Endodermal cell (in vitro differentiated cells): ENCODE measurements around the gene RARRES2. TPM values are rescaled to one million over a fixed set of nuclear protein-coding genes. Genes with fewer than 3 reads are reported as not detected.

Experiments used
- DNase-seq: peaks from one replicate; pipeline ENCODE4 v3.0.0-alpha.2; 2017
- H3K27ac ChIP-seq: 2 replicates; pipeline ENCODE4 v1.5.1; 2013; ENCODE audit warnings: mild to moderate bottlenecking, low read depth, low read length, moderate library complexity
- H3K27me3 ChIP-seq: 2 replicates; pipeline ENCODE4 v1.6.1; 2013; ENCODE audit warnings: mild to moderate bottlenecking, low read length, moderate library complexity; ENCODE audit not compliant: insufficient read depth, control insufficient read depth, poor library complexity, severe bottlenecking
- H3K36me3 ChIP-seq: 2 replicates; pipeline ENCODE4 v1.7.0; 2013; ENCODE audit warnings: mild to moderate bottlenecking, low read length, moderate library complexity; ENCODE audit not compliant: control insufficient read depth, insufficient read depth
- H3K4me1 ChIP-seq: one replicate; pipeline ENCODE4 v1.7.0; 2013; ENCODE audit warnings: low read length; ENCODE audit not compliant: control insufficient read depth, insufficient read depth
- H3K4me3 ChIP-seq: 2 replicates; pipeline ENCODE4 v1.5.1; 2013; ENCODE audit warnings: mild to moderate bottlenecking, low read length, moderate library complexity
- H3K9ac ChIP-seq: 2 replicates; pipeline ENCODE4 v1.6.1; 2013; ENCODE audit warnings: mild to moderate bottlenecking, low read length, moderate library complexity; ENCODE audit not compliant: poor library complexity, severe bottlenecking; ENCODE audit errors: extremely low read depth
- H3K9me3 ChIP-seq: 2 replicates; pipeline ENCODE4 v1.6.1; 2013; ENCODE audit warnings: mild to moderate bottlenecking, low read length, moderate library complexity; ENCODE audit not compliant: control insufficient read depth
- H3K27ac Mint-ChIP-seq: 2 replicates; pipeline ENCODE4 v1.8.0; 2020; ENCODE audit warnings: mixed read lengths
- H3K27me3 Mint-ChIP-seq: 2 replicates; pipeline ENCODE4 v1.8.0; 2021; ENCODE audit warnings: mild to moderate bottlenecking, mixed read lengths; ENCODE audit not compliant: insufficient read depth
- H3K36me3 Mint-ChIP-seq: 2 replicates; pipeline ENCODE4 v1.8.0; 2020; ENCODE audit warnings: low read depth, mixed read lengths
- H3K4me1 Mint-ChIP-seq: 2 replicates; pipeline ENCODE4 v1.8.0; 2020; ENCODE audit warnings: mixed read lengths
- H3K4me3 Mint-ChIP-seq: 2 replicates; pipeline ENCODE4 v1.8.0; 2020; ENCODE audit warnings: mild to moderate bottlenecking, moderate library complexity, mixed read lengths
- H3K9me3 Mint-ChIP-seq: 2 replicates; pipeline ENCODE4 v1.8.0; 2020; ENCODE audit warnings: mild to moderate bottlenecking, mixed read lengths
- CTCF ChIP-seq: fragments of 200-600 bp; sonication (generic); conservative IDR thresholded peaks from 2 replicates; pipeline ENCODE4 v1.5.0; 2021; ENCODE audit warnings: antibody characterized with exemption, mild to moderate bottlenecking
- WGBS, 2 experiments: methylation state at CpG; one replicate each; pipeline versions ENCODE4 v1.1.5 to v1.1.7; 2013; ENCODE audit warnings: missing lambda C conversion rate in 2 of 2, mixed read lengths in 1 of 2; ENCODE audit not compliant: insufficient coverage in 1 of 2, insufficient read length in 1 of 2; 5-methylcytosine and 5-hydroxymethylcytosine counted together
- total RNA-seq, 2 donors: library from RNA; stranded (reverse); fragmentation: NEBNext Ultra II Directional in 1 of 2; extraction: Animal tissue kit (Norgen Biotek cat#: 25700) in 1 of 2; gene quantifications; 2 replicates in 1 of 2; 3 replicates in 1 of 2; pipeline ENCODE4 v1.2.1, GENCODE V29; 2021

Gene RARRES2
- total RNA-seq, 2 donors from 2014 or later: 32.2 to 48.2 TPM

GRCh38 chr7:150381096-150381495 lies 39.7 kb upstream of the RARRES2 start:
- Histone ChIP-seq H3K27ac (no peak overlapping the region), H3K27me3 (no peaks in the 10 kb centered on the region), H3K4me3 (peak overlapping the region; percentile 92), H3K36me3 (no peaks in the 10 kb centered on the region), H3K4me1 (peaks cover 14% of the 10 kb centered on the region), H3K9ac (no peak overlapping the region), H3K9me3 (no peaks in the 10 kb centered on the region)
- peak overlapping the region; percentile 93 for H3K4me3 Mint-ChIP-seq
- no peaks in the 10 kb centered on the region for H3K9me3 Mint-ChIP-seq
- H3K36me3 Mint-ChIP-seq: peaks cover 2% of the 10 kb centered on the region
- TF ChIP-seq CTCF: no peak
- peak; percentile 53 for DNase-seq
- no peaks in the 10 kb centered on the region for H3K27me3 Mint-ChIP-seq
- 77 to 94% methylated on average over 6 to 9 of the region's 9 CpGs for WGBS, 2 experiments
- H3K27ac Mint-ChIP-seq: no peak overlapping the region
- H3K4me1 Mint-ChIP-seq: peaks cover 64% of the 10 kb centered on the region

- Histone ChIP-seq H3K36me3 (no peaks in the 10 kb centered on the region), H3K4me1 (peaks cover 14% of the 10 kb centered on the region), H3K4me3 (peak overlapping the region; percentile 92), H3K27ac (peak overlapping the region; percentile 96), H3K27me3 (no peaks in the 10 kb centered on the region), H3K9me3 (no peaks in the 10 kb centered on the region), H3K9ac (peak overlapping the region; percentile 49)
- WGBS, 2 experiments: 76 to 80% methylated on average over 10 to 11 of the region's 11 CpGs
- peak overlapping the region; percentile 93 for H3K4me3 Mint-ChIP-seq
- no peak for TF ChIP-seq CTCF
- H3K27ac Mint-ChIP-seq: peak overlapping the region; percentile 45
- H3K36me3 Mint-ChIP-seq: peaks cover under 1% of the 10 kb centered on the region
- H3K9me3 Mint-ChIP-seq: no peaks in the 10 kb centered on the region
- no peaks in the 10 kb centered on the region for H3K27me3 Mint-ChIP-seq
- DNase-seq: no peak
- H3K4me1 Mint-ChIP-seq: peaks cover 65% of the 10 kb centered on the region
Observed at GRCh38 chr7:150380463-150380862, 39.0 kb upstream of the RARRES2 start.

GRCh38 chr7:150379441-150380379 lies 38.3 kb upstream of the RARRES2 start:
- Histone ChIP-seq H3K4me1 (peaks cover 14% of the 10 kb centered on the region), H3K36me3 (no peaks in the 10 kb centered on the region), H3K4me3 (peak overlapping the region; percentile 92), H3K27ac (peak overlapping the region; percentile 96), H3K9ac (peak overlapping the region; percentile 49), H3K9me3 (no peaks in the 10 kb centered on the region), H3K27me3 (no peaks in the 10 kb centered on the region)
- no peak for TF ChIP-seq CTCF
- peaks cover 61% of the 10 kb centered on the region for H3K4me1 Mint-ChIP-seq
- H3K9me3 Mint-ChIP-seq: no peaks in the 10 kb centered on the region
- peak; percentile 81 for DNase-seq
- H3K36me3 Mint-ChIP-seq: peaks cover 3% of the 10 kb centered on the region
- H3K27me3 Mint-ChIP-seq: no peaks in the 10 kb centered on the region
- 1 to 7% methylated on average over 6 to 52 of the region's 52 CpGs for WGBS, 2 experiments
- H3K4me3 Mint-ChIP-seq: peak overlapping the region; percentile 93
- peak overlapping the region; percentile 89 for H3K27ac Mint-ChIP-seq
